GM23338 (cell line): ENCODE data around the gene PUM1. TPM values are rescaled to one million over a fixed set of nuclear protein-coding genes. Genes with fewer than 3 reads are reported as not detected.

Experiments used
- ATAC-seq: fragments of 200-7000 bp; cut with Tn5 transposase; 3 replicates; pipeline ENCODE4 v1.9.1; 2020
- DNase-seq: peaks from one replicate; pipeline ENCODE4 v3.0.0-alpha.2; 2015; ENCODE audit warnings: low spot score
- H2AFZ ChIP-seq: fragments of 200-600 bp; sonication (generic); 2 replicates; pipeline ENCODE4 v1.8.0; 2016; ENCODE audit warnings: antibody characterized with exemption, mild to moderate bottlenecking, moderate library complexity
- H3F3A ChIP-seq: fragments of 200-600 bp; sonication (generic); replicated peaks from 2 replicates; pipeline ENCODE4 v1.8.0; 2017; ENCODE audit warnings: antibody characterized with exemption, mixed run types, low read depth
- H3K27ac ChIP-seq: fragments of 200-600 bp; sonication (generic); 2 replicates; pipeline ENCODE4 v1.6.1; 2016; ENCODE audit warnings: low read depth
- H3K27me3 ChIP-seq: fragments of 200-600 bp; sonication (generic); 2 replicates; pipeline ENCODE4 v1.8.0; 2016; ENCODE audit warnings: mild to moderate bottlenecking, mixed run types, moderate library complexity; ENCODE audit not compliant: insufficient read depth
- H3K36me3 ChIP-seq: fragments of 200-600 bp; sonication (generic); 2 replicates; pipeline ENCODE4 v1.8.0; 2016; ENCODE audit warnings: mild to moderate bottlenecking; ENCODE audit not compliant: insufficient read depth
- H3K4me1 ChIP-seq: fragments of 200-600 bp; sonication (generic); 2 replicates; pipeline ENCODE4 v1.8.0; 2016; ENCODE audit warnings: mild to moderate bottlenecking, moderate library complexity; ENCODE audit not compliant: insufficient read depth
- H3K4me2 ChIP-seq: fragments of 200-600 bp; sonication (generic); 2 replicates; pipeline ENCODE4 v1.7.1; 2017; ENCODE audit warnings: mixed run types
- H3K4me3 ChIP-seq: fragments of 200-600 bp; sonication (generic); 2 replicates; pipeline ENCODE4 v1.6.1; 2016; ENCODE audit warnings: mixed run types
- H3K79me2 ChIP-seq: fragments of 200-600 bp; sonication (generic); replicated peaks from 2 replicates; pipeline ENCODE4 v1.8.0; 2017; ENCODE audit warnings: mild to moderate bottlenecking; ENCODE audit not compliant: insufficient read depth
- H3K9me2 ChIP-seq: fragments of 200-600 bp; sonication (generic); 2 replicates; pipeline ENCODE4 v1.8.0; 2017; ENCODE audit not compliant: insufficient read depth
- H4K20me1 ChIP-seq: fragments of 200-600 bp; sonication (generic); replicated peaks from 2 replicates; pipeline ENCODE4 v1.8.0; 2017; ENCODE audit warnings: mild to moderate bottlenecking; ENCODE audit not compliant: insufficient read depth
- H3K27ac Mint-ChIP-seq: 2 replicates; pipeline ENCODE4 v1.8.0; 2020; ENCODE audit warnings: inconsistent platforms, mild to moderate bottlenecking, moderate library complexity, mixed read lengths
- H3K27me3 Mint-ChIP-seq: 3 replicates; pipeline ENCODE4 v1.8.0; 2022; ENCODE audit warnings: low read depth, mild to moderate bottlenecking, moderate library complexity, mixed read lengths, inconsistent platforms; ENCODE audit not compliant: insufficient read depth, poor library complexity
- H3K36me3 Mint-ChIP-seq: 3 replicates; pipeline ENCODE4 v1.8.0; 2021; ENCODE audit warnings: low read depth, mild to moderate bottlenecking, inconsistent platforms, moderate library complexity, mixed read lengths
- H3K4me1 Mint-ChIP-seq: 3 replicates; pipeline ENCODE4 v1.8.0; 2020; ENCODE audit warnings: mild to moderate bottlenecking, inconsistent platforms, mixed read lengths
- H3K4me3 Mint-ChIP-seq: 3 replicates; pipeline ENCODE4 v1.8.0; 2021; ENCODE audit warnings: moderate library complexity, mild to moderate bottlenecking, inconsistent platforms, mixed read lengths
- H3K9me3 Mint-ChIP-seq: 3 replicates; pipeline ENCODE4 v1.8.0; 2020; ENCODE audit warnings: moderate library complexity, mild to moderate bottlenecking, inconsistent platforms, mixed read lengths
- ETS1 ChIP-seq: IDR thresholded peaks from 2 replicates; pipeline ENCODE4 v1.6.1; 2016; ENCODE audit warnings: antibody characterized with exemption
- JUNB ChIP-seq: IDR thresholded peaks from one replicate; pipeline ENCODE4 v1.6.1; 2016; ENCODE audit warnings: antibody characterized with exemption; ENCODE audit not compliant: unreplicated experiment
- POLR2AphosphoS5 ChIP-seq: IDR thresholded peaks from 2 replicates; pipeline ENCODE4 v1.6.1; 2016; ENCODE audit warnings: antibody characterized with exemption, low read depth
- ZNF331 ChIP-seq: fragments of 250-450 bp; sonication (Bioruptor Pico); IDR thresholded peaks from 2 replicates; pipeline ENCODE4 v1.5.0; 2020; ENCODE audit warnings: low read depth, mild to moderate bottlenecking, moderate library complexity
- ZNF462 ChIP-seq: fragments of 250-450 bp; sonication (Bioruptor Pico); IDR thresholded peaks from 2 replicates; pipeline ENCODE4 v1.5.0; 2020; ENCODE audit warnings: mild to moderate bottlenecking, moderate library complexity
- polyA plus RNA-seq: library from polyadenylated mRNA; unstranded; fragments of >200 nt; fragmentation: Nextera tagmentation; extraction: Ambion mirVana; gene quantifications from 2 replicates; pipeline ENCODE4 v1.2.1, GENCODE V29; 2016
- total RNA-seq: library from RNA; depleted of rRNA; stranded (reverse); fragments of >200 nt; shearing (Covaris generic); gene quantifications from 2 replicates; pipeline ENCODE4 v1.2.3, GENCODE V29; 2014

Gene PUM1
- total and polyA plus RNA-seq, 2 experiments from 2014 or later = 44.4 to 117 TPM

GRCh38 chr1:30942326-30942963 is 123.1 kb downstream of the PUM1 start:
- no peak overlapping the region for H2AFZ ChIP-seq
- H3F3A ChIP-seq = 0 out of 2 replicates have a peak, but pooled peaks cover 3% of the 10 kb centered on the region
- H3K79me2 ChIP-seq = peaks cover 33% of the 10 kb centered on the region
- no peak overlapping the region for H3K4me2 ChIP-seq
- H4K20me1 ChIP-seq = peaks cover 8% of the 10 kb centered on the region
- no peaks in the 10 kb centered on the region for H3K27me3 Mint-ChIP-seq
- H3K9me2 ChIP-seq = no peaks in the 10 kb centered on the region
- no peak overlapping the region for H3K4me3 ChIP-seq
- H3K36me3 Mint-ChIP-seq = peaks cover 86% of the 10 kb centered on the region
- H3K27ac Mint-ChIP-seq = no peak overlapping the region
- H3K36me3 ChIP-seq = peaks cover 60% of the 10 kb centered on the region
- no peaks in the 10 kb centered on the region for H3K27me3 ChIP-seq
- H3K4me3 Mint-ChIP-seq = no peak overlapping the region
- ATAC-seq (no peak), DNase-seq (no peak)
- TF ChIP-seq JUNB (no peak), ZNF462 (CRISPR knock-in tag) (no peak), POLR2AphosphoS5 (no peak), ZNF331 (no peak), ETS1 (no peak)
- H3K4me1 ChIP-seq = no peaks in the 10 kb centered on the region
- no peak overlapping the region for H3K27ac ChIP-seq
- no peaks in the 10 kb centered on the region for H3K9me3 Mint-ChIP-seq
- H3K4me1 Mint-ChIP-seq = no peaks in the 10 kb centered on the region
